Gastrocnemius medialis (tissue), 4 donors: ENCODE measurements around the gene VMAC. TPM values are rescaled to one million over a fixed set of nuclear protein-coding genes. Genes with fewer than 3 reads are reported as not detected.

Experiments used
- ATAC-seq, 2 donors: fragments of 150-250 bp; one replicate each; pipeline ENCODE4 v1.9.1; 2016
- DNase-seq, 2 donors: peaks; one replicate each; pipeline ENCODE4 v3.0.0-alpha.2; 2019
- H3K27ac ChIP-seq, 4 donors: fragments of 200-600 bp; sonication (generic); 1 replicate in 1 of 4; 2 replicates in 3 of 4; pipeline ENCODE4 v1.5.1; 2016 to 2018; ENCODE audit warnings: mild to moderate bottlenecking in 2 of 4, moderate library complexity in 1 of 4
- H3K27me3 ChIP-seq, 3 donors: fragments of 200-600 bp; sonication (generic) in 2 of 3; 1 replicate in 1 of 3; 2 replicates in 2 of 3; pipeline versions ENCODE4 v1.5.1 to v1.6.0; 2016 to 2019; ENCODE audit warnings: mild to moderate bottlenecking in 1 of 3, moderate library complexity in 1 of 3
- H3K36me3 ChIP-seq, 2 donors: fragments of 200-600 bp; sonication (generic) in 1 of 2; one replicate each; pipeline ENCODE4 v1.5.1; 2017 to 2018
- H3K4me1 ChIP-seq, 2 donors: fragments of 200-600 bp; sonication (generic) in 1 of 2; one replicate each; pipeline ENCODE4 v1.5.1; 2016 to 2017; ENCODE audit warnings: mild to moderate bottlenecking in 2 of 2
- H3K4me3 ChIP-seq, 4 donors: fragments of 200-600 bp; sonication (generic) in 3 of 4; 1 replicate in 1 of 4; 2 replicates in 3 of 4; pipeline ENCODE4 v1.5.1; 2016 to 2019; ENCODE audit warnings: mild to moderate bottlenecking in 2 of 4
- H3K9me3 ChIP-seq, 3 donors: fragments of 200-600 bp; sonication (generic) in 2 of 3; 1 replicate in 1 of 3; 2 replicates in 2 of 3; pipeline ENCODE4 v1.5.1; 2016 to 2019
- POLR2A ChIP-seq, 2 donors: fragments of 450-650 bp; IDR thresholded peaks; one replicate each; pipeline ENCODE4 v1.6.1; 2017; ENCODE audit warnings: antibody characterized with exemption in 2 of 2, mild to moderate bottlenecking in 2 of 2, moderate library complexity in 2 of 2
- in situ Hi-C, 4 donors: fragments of 200-750 bp; cut with MboI; loops; one replicate each; pipeline versions ENCODE4 v1.15.0 to v1.8.0; 2017; ENCODE audit warnings: low sequenced_read_pairs in 4 of 4
- intact Hi-C: fragments of 100-400 bp; cut with DNase I; formaldehyde crosslinking; loops from one replicate; pipeline ENCODE4 v1.15.1; 2023; ENCODE audit warnings: low total_unique reads
- total RNA-seq, 4 donors: library from RNA; depleted of rRNA; stranded (reverse); fragments of >200 nt; gene quantifications; one replicate each; pipeline versions ENCODE4 v1.1.0 to v1.2.3, GENCODE V29; 2016
- TF ChIP-seq, protein P1 (sequence below), 5 experiments: fragments of 450-650 bp in 3 of 5; fragments of 200-600 bp in 2 of 5; sonication (generic) in 2 of 5; IDR thresholded peaks in 4 of 5; conservative IDR thresholded peaks in 1 of 5; 1 replicate in 4 of 5; 2 replicates in 1 of 5; pipeline ENCODE4 v1.5.1; 2016 to 2019; ENCODE audit warnings: antibody characterized with exemption in 5 of 5, mild to moderate bottlenecking in 3 of 5, moderate library complexity in 3 of 5

VMAC gene
- total RNA-seq, 4 donors from 2014 or later: 0.46 to 3.0 (median 2.1) TPM

DNA sequence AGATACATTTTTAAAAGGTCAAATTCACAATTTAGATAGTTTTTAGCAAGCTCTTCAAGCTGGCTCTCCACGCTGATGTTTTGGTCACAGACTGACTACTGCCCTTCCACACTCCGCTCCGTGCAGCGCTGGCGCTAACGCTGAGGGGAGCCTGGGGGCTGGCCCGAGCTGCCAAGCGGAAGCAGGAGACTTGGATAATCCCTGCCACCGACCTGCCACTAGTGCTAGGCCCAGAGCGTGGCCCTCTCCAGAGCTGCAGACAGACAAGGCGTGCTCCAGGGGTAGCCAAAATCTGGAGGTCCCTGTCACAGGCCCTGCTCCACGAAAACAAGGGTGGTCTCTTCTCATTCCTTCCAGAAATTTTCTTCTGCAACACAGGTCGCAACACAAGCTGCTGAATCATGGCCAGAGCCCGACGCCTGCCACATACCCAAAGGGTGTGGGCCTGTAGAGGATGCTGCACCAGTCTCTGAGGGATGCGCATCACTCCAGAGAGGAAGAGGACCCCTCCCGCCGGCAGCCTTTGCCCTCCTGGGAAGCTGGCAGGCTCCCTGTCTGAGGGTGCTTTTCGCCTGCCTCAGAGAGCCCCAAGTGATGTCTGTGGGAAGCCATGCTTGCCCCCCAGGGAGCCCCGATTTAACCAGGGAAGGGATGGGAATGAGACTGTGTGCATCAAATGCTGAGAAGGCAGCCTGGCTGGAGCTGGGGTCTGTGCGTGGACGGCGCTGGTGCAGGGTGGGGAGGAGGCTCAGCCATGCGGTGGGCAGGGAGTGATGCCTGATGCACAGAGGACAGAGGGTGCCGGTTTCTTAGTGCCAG, 31.0 kb downstream of the VMAC start:
- Histone ChIP-seq H3K27ac (peak overlapping the region in 3 of 4 donors; percentile 43 to 54 (median 48)), H3K36me3 (peaks cover 0 to 26% of the 10 kb centered on the region in 2 donors), H3K27me3 (no peaks in the 10 kb centered on the region), H3K9me3 (no peaks in the 10 kb centered on the region), H3K4me3 (no peak overlapping the region), H3K4me1 (peaks cover 14 to 16% of the 10 kb centered on the region in 2 donors)
- in situ Hi-C loops (no loop called here), intact Hi-C loops (no loop called here)
- ATAC-seq (no peak), DNase-seq (no peak)
- no peak for TF ChIP-seq POLR2A (IDR thresholded peaks at IDR 0.05)
- TF ChIP-seq, protein P1, sequence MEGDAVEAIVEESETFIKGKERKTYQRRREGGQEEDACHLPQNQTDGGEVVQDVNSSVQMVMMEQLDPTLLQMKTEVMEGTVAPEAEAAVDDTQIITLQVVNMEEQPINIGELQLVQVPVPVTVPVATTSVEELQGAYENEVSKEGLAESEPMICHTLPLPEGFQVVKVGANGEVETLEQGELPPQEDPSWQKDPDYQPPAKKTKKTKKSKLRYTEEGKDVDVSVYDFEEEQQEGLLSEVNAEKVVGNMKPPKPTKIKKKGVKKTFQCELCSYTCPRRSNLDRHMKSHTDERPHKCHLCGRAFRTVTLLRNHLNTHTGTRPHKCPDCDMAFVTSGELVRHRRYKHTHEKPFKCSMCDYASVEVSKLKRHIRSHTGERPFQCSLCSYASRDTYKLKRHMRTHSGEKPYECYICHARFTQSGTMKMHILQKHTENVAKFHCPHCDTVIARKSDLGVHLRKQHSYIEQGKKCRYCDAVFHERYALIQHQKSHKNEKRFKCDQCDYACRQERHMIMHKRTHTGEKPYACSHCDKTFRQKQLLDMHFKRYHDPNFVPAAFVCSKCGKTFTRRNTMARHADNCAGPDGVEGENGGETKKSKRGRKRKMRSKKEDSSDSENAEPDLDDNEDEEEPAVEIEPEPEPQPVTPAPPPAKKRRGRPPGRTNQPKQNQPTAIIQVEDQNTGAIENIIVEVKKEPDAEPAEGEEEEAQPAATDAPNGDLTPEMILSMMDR (IDR thresholded peaks at IDR 0.05 in 4 of 5, conservative IDR thresholded peaks at IDR 0.05 in 1 of 5): no peak

DNA sequence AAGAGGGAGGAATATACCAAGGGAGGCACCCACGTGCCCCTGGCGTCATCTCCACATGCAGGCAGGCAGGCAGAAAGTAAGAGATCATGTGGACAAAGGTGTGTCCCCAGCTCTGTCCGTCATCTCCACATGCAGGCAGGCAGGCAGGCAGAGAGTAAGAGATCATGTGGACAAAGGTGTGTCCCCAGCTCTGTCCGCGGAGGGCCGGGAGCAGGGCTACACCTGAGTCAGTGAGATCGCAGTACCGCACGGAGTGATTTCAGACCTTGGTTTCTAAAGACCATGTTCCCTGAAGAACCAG, 31.6 kb downstream of the VMAC start:
- peaks cover 0 to 21% of the 10 kb centered on the region in 2 donors for H3K36me3 ChIP-seq
- no peak overlapping the region for H3K4me3 ChIP-seq
- in situ Hi-C loops (no loop called here), intact Hi-C loops (no loop called here)
- no peaks in the 10 kb centered on the region for H3K27me3 ChIP-seq
- ATAC-seq (no peak), DNase-seq (no peak)
- H3K4me1 ChIP-seq: peaks cover 18 to 22% of the 10 kb centered on the region in 2 donors
- TF ChIP-seq, protein P1 (IDR thresholded peaks at IDR 0.05 in 4 of 5, conservative IDR thresholded peaks at IDR 0.05 in 1 of 5): no peak
- TF ChIP-seq POLR2A (IDR thresholded peaks at IDR 0.05): no peak
- no peaks in the 10 kb centered on the region for H3K9me3 ChIP-seq
- H3K27ac ChIP-seq: no peak overlapping the region

DNA sequence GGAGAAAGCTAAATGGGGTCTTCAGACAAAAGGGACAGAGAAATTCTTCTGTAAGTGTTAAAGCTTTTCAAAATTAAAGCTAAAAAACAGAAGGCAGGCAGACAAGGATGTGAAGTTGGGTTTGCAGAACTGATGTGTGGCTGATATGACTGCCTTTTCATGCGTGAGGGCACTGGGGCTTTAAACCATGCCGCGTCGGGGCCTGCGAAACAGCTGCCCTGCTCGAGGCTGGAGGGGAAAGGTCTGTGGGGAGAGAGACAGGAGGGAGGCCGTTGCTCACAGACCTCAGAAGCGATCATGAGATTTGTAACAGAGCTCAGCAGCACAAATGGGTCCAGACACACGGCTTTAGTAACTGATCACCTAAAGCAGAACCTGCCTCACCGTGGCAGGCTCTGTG, 32.9 kb downstream of the VMAC start:
- no peak for DNase-seq
- H3K36me3 ChIP-seq: peaks cover 0 to 8% of the 10 kb centered on the region in 2 donors
- in situ Hi-C loops (no loop called here), intact Hi-C loops (no loop called here)
- no peaks in the 10 kb centered on the region for H3K9me3 ChIP-seq
- ATAC-seq: no peak
- H3K27me3 ChIP-seq: no peaks in the 10 kb centered on the region
- no peak overlapping the region for H3K4me3 ChIP-seq
- H3K4me1 ChIP-seq: peaks cover 18 to 23% of the 10 kb centered on the region in 2 donors
- no peak overlapping the region for H3K27ac ChIP-seq
- TF ChIP-seq, protein P1 (IDR thresholded peaks at IDR 0.05 in 4 of 5, conservative IDR thresholded peaks at IDR 0.05 in 1 of 5): no peak
- TF ChIP-seq POLR2A (IDR thresholded peaks at IDR 0.05): no peak

DNA sequence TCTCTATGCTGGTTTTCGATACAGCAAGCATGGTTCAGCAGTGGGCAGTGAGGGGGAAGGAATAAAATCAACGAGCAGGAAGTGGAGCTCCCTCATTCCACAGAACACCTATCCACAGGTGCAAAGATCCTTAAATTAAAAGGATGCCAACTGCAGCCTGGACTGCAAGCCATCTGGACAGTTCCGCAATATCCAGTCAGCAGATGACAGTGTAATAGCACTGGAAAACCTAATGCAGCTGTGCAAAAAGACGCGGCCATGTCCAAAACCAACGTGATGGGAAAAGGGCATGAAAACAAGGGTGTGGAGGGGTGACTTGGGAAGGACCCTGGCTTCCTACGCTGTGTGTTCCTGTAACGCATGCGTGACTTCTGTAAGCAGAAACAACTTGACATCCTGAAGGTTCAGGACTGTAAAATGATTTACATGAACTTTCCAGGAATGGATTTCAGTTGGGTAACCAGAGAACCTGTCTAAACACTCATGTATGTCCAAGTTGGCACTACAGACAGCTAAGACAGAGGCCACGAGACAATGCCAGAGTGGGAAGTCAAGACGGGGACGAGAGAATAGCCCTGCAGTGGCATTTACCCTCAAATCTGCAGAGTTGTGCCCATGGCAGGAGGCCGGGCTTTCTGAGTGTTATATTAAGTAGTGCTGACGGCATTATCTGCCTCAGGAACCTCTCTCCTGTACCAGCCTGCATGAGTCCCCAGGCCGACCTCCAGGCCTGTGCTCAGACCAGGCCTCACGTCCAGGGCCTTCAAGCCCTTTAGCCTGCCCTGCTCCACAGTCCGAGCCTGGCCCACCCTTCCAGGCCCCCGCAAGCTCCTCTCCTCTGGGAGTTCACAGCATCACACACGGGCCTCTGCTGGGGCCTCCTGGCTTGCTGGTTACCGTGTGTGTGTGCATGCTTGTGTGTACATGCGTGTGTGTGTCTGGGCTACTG, 35.9 kb downstream of the VMAC start:
- Histone ChIP-seq H3K36me3 (peaks cover 0 to 4% of the 10 kb centered on the region in 2 donors), H3K4me3 (no peak overlapping the region), H3K9me3 (no peaks in the 10 kb centered on the region), H3K27ac (peak overlapping the region in 1 of 4 donors; percentile 18), H3K4me1 (peaks cover 11 to 15% of the 10 kb centered on the region in 2 donors), H3K27me3 (no peaks in the 10 kb centered on the region)
- ATAC-seq (peak; percentile 78 to 80), DNase-seq (no peak)
- in situ Hi-C loops (no loop called here), intact Hi-C loops (no loop called here)
- TF ChIP-seq, protein P1 (IDR thresholded peaks at IDR 0.05 in 4 of 5, conservative IDR thresholded peaks at IDR 0.05 in 1 of 5): no peak
- TF ChIP-seq POLR2A (IDR thresholded peaks at IDR 0.05): no peak
